ENCODE data around the gene FUT7.

The FUT7 gene

DNA sequence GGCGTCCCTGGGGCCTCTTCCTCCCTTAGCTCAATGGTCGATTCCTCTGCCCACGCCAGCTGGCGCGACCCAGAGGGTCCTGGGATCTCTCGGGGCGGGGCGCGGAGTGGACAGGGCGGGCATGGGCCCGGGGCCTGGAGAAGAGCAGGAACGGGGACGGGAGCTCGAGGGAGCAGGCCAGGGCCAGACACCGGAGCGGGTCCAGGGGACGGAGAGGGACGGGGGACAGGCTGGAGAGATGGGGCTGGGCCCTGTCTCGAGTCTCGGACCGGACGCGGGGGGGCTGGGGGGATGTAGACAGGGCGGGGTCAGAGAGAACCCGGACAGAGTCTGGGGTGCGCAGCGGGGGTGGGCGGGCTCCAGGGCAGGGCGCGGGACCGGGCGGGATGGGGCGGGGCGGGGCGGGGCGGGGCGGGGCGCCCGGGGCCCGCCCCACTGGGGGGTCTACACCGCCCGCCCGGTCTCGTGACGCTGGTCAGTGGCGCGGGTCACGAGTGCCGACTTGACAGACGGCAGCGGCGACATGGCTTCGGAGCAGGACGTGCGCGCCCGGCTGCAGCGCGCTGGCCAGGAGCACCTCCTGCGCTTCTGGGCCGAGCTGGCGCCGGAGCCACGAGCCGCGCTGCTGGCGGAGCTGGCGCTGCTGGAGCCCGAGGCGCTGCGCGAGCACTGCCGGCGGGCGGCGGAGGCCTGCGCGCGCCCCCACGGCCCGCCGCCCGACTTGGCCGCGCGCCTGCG lies 45.3 kb upstream of the FUT7 start, which contains the start of gene UAP1L1:
Gene UAP1L1 (plus strand): TSS at position 508 of the 738 bp plus-strand sequence. CDS start 16 bp downstream, at position 524.
- TF ChIP-seq, protein P1, sequence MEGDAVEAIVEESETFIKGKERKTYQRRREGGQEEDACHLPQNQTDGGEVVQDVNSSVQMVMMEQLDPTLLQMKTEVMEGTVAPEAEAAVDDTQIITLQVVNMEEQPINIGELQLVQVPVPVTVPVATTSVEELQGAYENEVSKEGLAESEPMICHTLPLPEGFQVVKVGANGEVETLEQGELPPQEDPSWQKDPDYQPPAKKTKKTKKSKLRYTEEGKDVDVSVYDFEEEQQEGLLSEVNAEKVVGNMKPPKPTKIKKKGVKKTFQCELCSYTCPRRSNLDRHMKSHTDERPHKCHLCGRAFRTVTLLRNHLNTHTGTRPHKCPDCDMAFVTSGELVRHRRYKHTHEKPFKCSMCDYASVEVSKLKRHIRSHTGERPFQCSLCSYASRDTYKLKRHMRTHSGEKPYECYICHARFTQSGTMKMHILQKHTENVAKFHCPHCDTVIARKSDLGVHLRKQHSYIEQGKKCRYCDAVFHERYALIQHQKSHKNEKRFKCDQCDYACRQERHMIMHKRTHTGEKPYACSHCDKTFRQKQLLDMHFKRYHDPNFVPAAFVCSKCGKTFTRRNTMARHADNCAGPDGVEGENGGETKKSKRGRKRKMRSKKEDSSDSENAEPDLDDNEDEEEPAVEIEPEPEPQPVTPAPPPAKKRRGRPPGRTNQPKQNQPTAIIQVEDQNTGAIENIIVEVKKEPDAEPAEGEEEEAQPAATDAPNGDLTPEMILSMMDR (IDR thresholded peaks at IDR 0.05; ENCODE audit: low read depth, low read length, missing control alignments), result no peak
- peak within 1 kb of the TSS; percentile 56 for H3K4me3 ChIP-seq (ENCODE audit: low read depth, low read length)
- in situ Hi-C loops (cut with HindIII; ENCODE audit: low sequenced_read_pairs), result no loop called here
- DNase-seq (ENCODE audit: low read depth), result no peak

DNA sequence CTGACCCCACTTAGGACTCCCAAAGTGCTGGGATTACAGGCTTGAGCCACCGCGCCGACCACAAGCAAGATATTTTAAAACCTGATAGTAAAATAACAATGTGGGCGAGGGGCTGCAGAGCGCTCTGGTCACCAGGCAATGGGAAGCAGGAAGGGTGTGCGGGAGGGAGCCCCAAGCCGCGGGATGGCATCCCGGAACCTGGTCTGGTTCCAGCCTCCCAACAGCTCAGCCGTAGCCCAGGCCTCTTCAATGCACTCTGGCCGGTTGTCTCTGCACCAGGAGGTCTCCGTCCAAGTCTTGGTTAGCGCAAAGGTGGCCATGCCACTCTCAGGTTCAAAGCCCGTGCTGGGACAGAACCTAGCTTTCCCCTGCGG lies 44.7 kb upstream of the FUT7 start:
- TF ChIP-seq, protein P1 (IDR thresholded peaks at IDR 0.05; ENCODE audit: low read depth, low read length, missing control alignments), result no peak
- no peak for DNase-seq (ENCODE audit: low read depth)
- H3K4me3 ChIP-seq (ENCODE audit: low read depth, low read length), result peak overlapping the region; percentile 56
- in situ Hi-C loops (cut with HindIII; ENCODE audit: low sequenced_read_pairs), result no loop called here

DNA sequence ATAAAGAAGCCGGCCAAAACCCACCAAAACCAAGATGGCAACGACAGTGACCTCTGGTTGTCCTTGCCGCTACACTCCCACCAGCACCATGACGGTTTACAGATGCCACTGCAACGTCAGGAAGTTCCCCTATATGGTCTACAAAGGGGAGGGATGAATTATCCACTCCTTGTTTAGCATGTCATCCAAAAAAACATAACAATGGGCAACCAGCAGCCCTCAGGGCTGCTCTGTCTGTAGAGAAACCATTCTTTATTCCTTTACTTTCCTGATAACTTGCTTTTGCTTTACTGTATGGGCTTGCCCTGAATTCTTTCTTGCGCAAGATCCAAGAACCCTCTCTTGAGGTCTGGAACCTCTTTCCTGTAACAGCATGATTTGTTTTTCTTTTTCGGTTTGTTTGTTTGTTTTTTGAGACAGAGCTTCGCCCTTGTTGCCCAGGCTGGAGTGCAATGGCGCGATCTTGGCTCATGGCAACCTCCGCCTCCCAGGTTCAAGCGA lies 43.4 kb upstream of the FUT7 start:
- TF ChIP-seq, protein P1 (IDR thresholded peaks at IDR 0.05; ENCODE audit: low read depth, low read length, missing control alignments), result no peak
- no peak for DNase-seq (ENCODE audit: low read depth)
- no peak overlapping the region for H3K4me3 ChIP-seq (ENCODE audit: low read depth, low read length)
- in situ Hi-C loops (cut with HindIII; ENCODE audit: low sequenced_read_pairs), result no loop called here

DNA sequence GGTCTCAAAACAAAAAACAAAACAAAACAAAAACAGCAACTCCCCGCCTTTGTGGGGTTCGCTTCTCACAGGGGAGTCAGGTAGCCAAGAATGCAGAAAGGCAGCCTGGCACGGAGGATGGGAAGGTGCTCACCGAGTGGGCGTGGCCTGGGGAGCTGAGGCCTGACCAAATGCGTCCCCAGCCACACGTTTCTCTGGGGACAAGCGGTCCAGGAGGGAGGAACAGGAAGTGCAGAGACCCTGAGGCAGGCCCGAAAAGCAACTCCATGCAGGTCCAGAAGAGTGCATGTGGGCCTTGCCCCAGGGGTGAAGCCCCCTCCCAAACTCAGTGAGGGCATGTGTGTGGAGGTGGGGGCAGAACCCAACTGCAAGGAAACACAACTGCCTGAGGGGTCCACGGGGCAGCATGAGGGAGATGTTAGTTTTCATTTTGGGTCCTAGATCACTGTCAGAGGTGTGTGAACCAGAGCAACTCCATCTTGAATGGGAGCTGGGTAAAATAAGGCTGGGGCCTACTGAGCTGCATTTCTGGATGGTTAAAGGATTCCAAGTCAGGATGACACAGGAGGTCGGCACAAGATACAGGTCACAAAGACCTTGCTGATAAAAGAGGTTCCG lies 42.9 kb upstream of the FUT7 start:
- TF ChIP-seq, protein P1 (IDR thresholded peaks at IDR 0.05; ENCODE audit: low read depth, low read length, missing control alignments), result no peak
- H3K4me3 ChIP-seq (ENCODE audit: low read depth, low read length), result no peak overlapping the region
- no peak for DNase-seq (ENCODE audit: low read depth)
- in situ Hi-C loops (cut with HindIII; ENCODE audit: low sequenced_read_pairs), result no loop called here

DNA sequence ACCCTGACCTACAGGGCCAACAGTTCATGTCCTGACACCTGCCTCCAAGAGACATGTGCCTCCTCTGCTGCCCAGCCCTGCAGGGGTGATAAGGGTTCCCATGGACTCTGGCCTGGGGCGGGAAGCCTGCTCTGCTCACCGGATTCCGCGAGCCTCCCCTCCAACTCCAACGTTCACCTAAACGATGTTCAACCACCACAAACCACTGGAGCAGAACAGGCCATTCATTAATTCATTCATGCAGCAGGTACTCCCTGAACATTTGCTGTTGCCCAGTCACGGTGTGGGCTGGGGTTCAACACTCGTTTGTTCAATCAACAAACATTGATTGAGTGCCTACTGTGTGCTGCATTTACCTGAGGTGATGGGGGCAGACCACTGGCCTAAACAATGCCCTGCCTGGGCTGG lies 42.1 kb upstream of the FUT7 start:
- no peak overlapping the region for H3K4me3 ChIP-seq (ENCODE audit: low read depth, low read length)
- TF ChIP-seq, protein P1 (IDR thresholded peaks at IDR 0.05; ENCODE audit: low read depth, low read length, missing control alignments), result no peak
- no peak for DNase-seq (ENCODE audit: low read depth)
- in situ Hi-C loops (cut with HindIII; ENCODE audit: low sequenced_read_pairs), result no loop called here

DNA sequence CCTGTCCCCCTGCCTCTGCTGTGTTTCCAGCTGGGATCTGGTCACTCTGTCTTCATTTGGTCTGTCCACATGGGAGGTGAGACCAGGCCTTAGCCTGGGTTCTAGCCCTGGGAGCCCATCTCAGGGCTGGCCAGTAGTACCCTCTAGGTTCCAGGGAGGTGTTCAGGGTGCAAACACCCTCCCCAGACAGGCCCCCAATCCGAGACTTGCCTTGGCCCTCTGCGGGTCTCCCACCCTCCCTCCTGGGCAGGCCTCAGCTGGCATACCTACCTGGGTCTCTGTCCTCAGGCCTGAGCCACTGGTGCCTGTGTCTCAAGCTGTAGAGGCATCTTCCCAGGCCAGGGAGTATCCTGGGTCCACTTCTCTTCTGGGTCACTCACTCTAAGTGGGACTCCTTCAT lies 39.4 kb upstream of the FUT7 start:
- TF ChIP-seq, protein P1 (IDR thresholded peaks at IDR 0.05; ENCODE audit: low read depth, low read length, missing control alignments), result no peak
- DNase-seq (ENCODE audit: low read depth), result no peak
- no peak overlapping the region for H3K4me3 ChIP-seq (ENCODE audit: low read depth, low read length)
- in situ Hi-C loops (cut with HindIII; ENCODE audit: low sequenced_read_pairs), result no loop called here

Measured in astrocyte of the cerebellum (primary cell).